ENCODE data around the gene RPL7A. TPM values are rescaled to one million over a fixed set of nuclear protein-coding genes. Genes with fewer than 3 reads are reported as not detected.
"Not testable (repeated sequence)": the region's sequence is repeated elsewhere in the genome, so short reads cannot be mapped to it uniquely, and the experiment has no call there.

The RPL7A gene
- polyA plus RNA-seq, 4 donors: 2,356 to 2,677 (median 2,609) TPM

DNA sequence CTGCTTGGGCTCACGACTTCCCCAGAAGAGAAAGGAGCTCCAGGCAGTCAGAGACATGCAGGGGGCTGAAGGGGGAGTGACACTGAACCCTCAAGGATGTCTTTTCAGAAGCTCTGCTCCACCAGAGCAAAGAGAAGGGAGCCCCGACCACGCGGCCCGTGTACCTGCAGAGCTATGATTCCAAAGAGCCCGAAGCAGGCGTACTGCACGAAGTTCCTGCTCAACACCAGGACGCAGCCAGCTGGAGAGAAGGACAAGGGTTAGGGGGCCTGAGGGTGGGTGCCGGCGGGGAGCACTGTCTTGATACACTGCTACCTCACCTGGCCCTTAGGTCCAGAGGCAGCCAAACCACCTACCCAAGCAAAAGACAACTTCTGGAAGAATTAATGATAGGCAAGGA, 18.4 kb downstream of the RPL7A start:
- no peak for DNase-seq (ENCODE audit: low read depth in 4 of 4, low spot score in 3 of 4)

- DNase-seq (ENCODE audit: low read depth in 4 of 4, low spot score in 3 of 4): no peak
Measured at GRCh38 chr9:133367221-133367620, 19.2 kb downstream of the RPL7A start.

GRCh38 chr9:133367778-133368177, 19.8 kb downstream of the RPL7A start:
- DNase-seq (ENCODE audit: low read depth in 4 of 4, low spot score in 3 of 4): no peak

DNA sequence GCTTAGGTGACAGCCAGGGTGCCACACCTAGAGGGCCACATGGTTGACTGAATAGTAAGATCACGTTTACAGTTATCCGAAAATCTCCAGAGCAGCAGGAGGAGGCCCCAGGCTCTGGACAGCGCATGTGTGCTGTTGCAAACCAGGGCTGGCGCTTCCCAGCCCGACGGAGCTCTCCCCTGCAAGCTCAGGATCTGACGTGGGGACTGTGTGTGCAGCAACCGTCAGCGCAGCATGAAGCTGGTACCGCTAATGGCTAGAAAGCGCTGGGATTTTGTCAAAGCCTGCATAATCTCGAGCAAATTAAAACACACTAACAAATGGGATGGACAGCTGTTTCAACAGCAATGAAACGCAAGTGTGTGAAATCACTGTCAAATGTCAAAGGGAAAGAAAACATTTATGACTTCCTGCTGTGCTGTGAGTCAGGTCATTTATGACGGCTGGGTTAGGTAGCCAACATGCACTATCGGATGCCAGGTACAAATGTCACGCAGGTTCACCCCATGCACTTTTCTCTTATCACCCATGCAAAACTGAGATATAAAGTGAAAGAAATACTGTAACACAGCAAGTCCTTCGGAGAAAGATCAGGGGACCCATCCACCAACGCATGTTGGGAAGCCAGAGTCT, 20.3 kb downstream of the RPL7A start:
- no peak for DNase-seq (ENCODE audit: low read depth in 4 of 4, low spot score in 3 of 4)

DNA sequence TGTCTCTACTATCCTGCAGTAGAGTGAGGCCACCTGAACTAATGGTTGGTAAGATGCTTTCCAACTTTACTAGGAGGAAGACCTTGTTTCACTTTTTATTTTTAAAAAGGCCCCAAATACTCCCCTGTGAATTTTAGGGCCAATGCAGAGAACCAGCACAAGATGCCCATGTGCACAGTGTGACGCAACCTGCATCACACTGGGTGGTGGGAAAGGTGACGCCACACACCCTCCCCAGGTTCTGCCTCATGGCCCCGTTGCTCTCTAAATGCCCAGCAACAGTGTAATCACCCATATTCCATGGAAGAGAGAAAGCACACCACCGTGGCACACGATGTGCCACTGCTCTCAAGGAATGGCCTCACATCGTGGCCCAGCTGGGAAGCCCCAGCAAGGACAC, 21.4 kb downstream of the RPL7A start:
- DNase-seq (ENCODE audit: low read depth in 4 of 4, low spot score in 3 of 4): no peak

- no peak for DNase-seq (ENCODE audit: low read depth in 4 of 4, low spot score in 3 of 4)
Measured at GRCh38 chr9:133369933-133370332, 21.9 kb downstream of the RPL7A start.

GRCh38 chr9:133370685-133371084, 22.7 kb downstream of the RPL7A start:
- no peak for DNase-seq (ENCODE audit: low read depth in 4 of 4, low spot score in 3 of 4)

DNA sequence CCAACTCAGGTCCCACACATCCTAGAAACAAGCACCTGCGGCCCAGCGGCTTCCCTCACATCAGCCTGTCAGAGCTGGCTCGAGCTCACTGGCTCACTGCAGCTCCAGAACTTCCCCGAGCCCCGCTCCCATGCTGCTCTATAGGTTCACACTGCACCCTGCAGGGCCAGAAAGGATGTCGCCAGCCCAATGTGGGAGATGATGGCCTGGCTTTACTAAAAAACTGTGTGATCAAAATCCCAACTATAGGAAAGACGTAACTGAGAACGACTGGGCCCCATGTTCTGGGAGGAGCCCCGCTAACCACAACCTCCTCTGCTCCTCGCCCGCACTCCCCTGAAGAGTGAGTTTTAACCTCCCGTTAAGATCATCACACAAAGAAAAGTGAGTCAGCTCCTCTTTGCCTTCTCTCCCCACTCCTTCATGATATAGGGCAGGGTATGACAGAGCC, 23.3 kb downstream of the RPL7A start:
- DNase-seq (ENCODE audit: low read depth in 4 of 4, low spot score in 3 of 4): no peak

DNA sequence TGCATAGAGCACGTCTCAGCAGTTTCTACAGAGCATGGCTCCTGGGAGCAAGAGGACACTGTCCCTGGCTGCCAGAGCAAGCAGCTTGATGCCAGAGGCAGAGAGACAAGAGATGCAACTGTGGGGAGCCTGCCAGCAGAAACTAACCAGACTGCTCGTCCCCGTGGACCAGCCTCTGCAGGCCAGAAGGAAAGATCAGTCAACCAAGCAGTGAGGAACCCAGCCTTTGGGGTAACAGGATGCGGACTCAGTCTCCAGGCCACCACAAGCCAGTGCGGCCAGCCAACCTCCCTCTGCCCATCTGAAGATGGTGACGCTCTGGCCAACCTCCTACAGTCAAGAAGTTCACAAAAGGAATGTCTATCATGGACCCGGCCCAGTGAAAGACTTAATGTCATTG, 24.1 kb downstream of the RPL7A start:
- no peak for DNase-seq (ENCODE audit: low read depth in 4 of 4, low spot score in 3 of 4)

DNA sequence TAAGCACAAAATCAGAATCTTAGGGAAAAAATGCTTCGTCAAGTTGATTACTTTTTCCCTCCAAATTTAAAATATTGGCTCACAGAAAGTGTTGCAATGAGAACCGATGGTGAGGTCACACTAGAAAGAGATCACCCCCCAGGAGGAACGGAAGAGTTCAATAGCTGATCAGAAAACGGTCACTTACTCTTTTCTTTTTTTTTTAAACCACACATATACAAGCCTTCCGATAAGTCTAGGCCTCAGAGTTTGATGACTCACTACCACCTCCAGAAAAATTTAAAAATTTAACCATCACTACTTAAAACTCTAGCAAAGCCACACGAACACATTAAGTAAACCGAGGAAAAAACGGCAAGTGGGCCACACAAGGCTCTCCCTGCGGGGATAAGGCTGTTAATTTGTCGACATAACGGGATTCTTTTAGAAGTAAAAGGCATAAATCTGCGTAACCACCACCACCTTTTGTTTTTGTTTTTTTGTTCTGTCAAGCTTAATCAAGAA, 26.6 kb downstream of the RPL7A start:
- DNase-seq (ENCODE audit: low read depth in 4 of 4, low spot score in 3 of 4): no peak

DNA sequence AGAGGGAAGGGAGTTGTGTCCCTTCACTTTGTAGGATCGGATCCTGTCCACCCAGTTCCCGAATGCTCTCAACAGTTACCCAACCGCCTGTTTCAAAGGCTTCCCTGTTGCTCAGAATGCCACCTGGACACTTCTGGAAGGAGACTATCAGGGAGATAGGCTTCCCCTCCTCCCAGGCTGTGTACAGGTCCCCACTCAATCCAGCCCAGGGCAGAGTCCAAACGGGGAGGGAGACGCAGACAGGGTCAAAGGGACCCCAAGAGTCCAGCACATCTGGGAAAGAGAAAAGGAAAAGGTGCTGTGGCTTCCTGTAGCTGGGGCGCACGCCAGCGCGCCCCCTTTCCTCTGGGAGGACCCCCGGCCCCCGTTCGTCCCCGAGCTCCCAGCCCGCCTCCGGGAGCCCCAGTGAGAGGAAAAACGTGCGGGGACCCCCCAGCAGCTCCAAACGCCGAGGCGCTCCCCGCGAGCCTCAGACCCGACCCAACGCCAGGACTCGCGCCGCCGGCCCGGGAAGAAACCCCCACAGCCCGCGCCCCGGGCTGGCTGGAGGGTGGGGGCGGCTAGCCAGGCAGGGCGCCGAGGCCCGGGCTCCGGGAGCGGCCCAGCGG, 27.2 kb downstream of the RPL7A start:
- no peak for DNase-seq (ENCODE audit: low read depth in 4 of 4, low spot score in 3 of 4)

GRCh38 chr9:133375724-133376654, 28.0 kb downstream of the RPL7A start, which contains the start of the genes STKLD1 and SURF4:
STKLD1 (plus strand) TSS chr9:133376366; CDS start chr9:133376474, 108 bp downstream.
SURF4 (minus strand) TSS chr9:133376060; CDS start chr9:133375969, 91 bp downstream.
- peak; percentile 89 to 93 (median 92) for DNase-seq (ENCODE audit: low read depth in 4 of 4, low spot score in 3 of 4)

DNA sequence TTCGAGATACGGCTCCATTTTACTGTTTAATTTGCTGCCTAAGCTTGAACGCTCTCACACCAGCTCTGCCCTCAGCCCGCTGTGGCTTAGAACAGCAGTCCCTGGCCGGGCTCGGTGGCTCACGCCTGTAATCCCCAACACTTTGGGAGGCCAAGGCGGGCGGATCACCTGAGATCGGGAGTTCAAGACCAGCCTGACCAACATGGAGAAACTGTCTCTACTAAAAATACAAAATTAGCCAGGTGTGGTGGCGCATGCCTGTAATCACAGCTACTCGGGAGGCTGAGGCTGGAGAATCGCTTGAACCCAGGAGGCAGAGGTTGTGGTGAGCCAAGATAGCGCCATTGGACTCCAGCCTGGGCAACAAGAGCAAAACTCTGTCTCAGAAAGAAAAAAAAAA, 29.3 kb downstream of the RPL7A start:
- DNase-seq (ENCODE audit: low read depth in 4 of 4, low spot score in 3 of 4): not testable (repeated sequence)

GRCh38 chr9:133377721-133378216, 29.8 kb downstream of the RPL7A start:
- no peak for DNase-seq (ENCODE audit: low read depth in 4 of 4, low spot score in 3 of 4)

DNA sequence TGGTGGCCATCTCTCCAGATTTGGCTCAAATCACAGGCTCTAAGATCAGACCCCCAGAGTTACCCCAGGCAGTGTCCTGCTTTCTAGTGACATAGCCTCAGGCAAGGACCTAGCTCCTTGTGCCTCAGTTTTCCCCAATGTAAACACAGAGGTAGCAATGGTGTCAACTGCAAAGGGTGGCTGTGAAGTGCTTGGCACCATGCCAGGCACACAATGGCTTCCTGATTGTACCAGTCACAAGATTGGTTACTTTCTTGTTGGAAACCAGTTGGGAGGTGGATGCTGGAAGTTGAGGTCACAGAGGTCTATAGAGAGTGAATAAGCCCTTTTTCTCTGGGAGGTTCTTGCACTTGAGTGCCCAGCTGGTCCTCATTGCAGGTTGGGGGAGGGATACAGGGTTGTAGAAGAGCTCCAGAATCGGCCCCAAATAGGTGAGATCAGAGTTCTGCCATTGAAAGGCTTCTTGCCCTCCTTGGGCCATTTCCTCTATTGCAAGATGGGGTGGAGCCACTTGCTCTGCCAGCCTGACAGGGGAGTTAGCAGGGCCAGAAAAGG, 30.5 kb downstream of the RPL7A start:
- no peak for DNase-seq (ENCODE audit: low read depth in 4 of 4, low spot score in 3 of 4)

DNA sequence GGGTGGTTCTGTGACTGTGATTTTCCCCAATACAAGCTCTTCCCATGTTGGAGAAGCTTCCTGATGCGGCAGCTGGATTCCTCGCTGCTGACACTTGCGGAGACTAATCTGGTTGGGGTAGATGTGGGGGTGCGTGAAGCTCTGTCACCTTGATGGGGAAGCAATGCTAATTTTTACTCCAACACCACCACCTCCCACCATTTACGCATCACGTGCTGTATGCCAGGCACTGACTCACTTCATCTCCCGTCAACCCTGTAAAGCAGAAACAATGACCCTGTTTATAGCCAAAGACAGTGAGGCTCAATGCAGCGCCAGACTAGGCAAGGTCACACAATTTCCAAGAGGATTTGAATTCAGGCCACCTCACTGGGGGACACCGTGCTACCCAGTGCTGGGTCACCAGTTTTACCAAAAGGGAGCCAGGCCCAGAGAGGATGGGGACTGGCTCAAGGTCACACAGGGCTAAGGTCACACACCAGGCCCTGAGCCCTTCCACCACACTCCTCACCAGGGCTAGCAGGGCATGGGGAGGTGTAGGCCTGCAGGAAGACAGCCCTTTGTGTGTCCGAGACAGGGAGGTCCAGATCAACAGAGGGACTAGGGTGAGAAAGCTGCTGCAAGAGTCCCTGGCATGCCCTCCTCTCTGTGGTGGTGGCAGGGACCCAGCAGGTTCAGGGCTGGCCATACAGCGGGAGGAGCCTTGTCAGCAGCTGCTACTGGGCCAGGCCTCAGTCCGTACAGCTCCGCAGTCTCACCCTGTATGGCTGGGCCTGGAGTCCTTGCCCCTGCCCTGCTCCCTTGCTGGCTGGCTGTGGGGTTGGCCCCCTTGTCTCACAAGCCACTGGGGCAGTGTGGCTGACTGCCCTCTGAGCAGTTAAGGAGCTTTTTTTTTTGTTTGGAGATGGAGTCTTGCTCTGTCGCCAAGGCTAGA, 31.4 kb downstream of the RPL7A start:
- DNase-seq (ENCODE audit: low read depth in 4 of 4, low spot score in 3 of 4): no peak

DNA sequence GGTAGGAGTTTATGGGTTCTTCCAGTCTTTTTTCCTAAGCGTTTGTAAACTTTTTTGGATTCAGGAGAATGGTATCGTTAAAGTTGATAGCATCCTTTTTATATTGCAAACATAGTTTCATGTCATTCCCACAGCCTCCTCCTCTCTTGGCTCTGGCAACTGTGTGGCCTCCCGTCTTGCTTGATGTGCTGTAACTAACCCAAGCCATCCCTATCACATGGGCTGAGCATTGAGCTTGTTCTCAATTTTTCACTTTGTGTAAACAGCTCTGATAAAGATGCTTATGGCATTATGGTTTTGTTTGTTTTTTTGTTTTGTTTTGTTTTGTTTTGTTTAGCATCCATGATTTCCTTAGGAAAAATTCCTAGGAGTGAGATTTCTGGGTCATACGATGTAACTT, 32.7 kb downstream of the RPL7A start:
- no peak for DNase-seq (ENCODE audit: low read depth in 4 of 4, low spot score in 3 of 4)

DNA sequence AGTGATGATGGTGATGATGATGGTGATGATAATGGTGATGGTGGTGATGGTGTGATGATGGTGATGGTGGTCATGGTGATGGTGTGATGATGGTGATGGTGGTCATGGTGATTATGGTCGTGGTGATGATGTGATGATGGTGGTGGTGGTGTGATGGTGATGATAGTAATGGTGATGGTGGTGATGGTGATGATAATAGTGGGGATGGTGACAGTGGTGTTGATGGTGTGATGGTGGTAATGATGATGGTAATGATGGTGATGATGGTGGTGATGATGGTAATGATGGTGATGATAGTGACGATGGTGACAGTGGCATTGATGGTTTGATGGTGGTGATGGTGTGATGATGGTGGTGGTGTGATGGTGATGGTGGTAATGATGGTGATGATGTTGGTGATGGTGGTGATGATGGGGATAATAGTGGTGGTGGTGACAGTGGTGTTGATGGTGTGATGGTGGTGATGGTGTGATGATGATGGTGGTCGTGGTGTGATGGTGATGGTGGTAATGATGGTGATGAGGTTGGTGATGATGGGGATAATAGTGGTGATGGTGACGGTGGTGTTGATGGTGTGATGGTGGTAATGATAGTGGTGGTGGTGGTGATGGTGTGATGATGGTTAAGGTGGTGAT, 34.6 kb downstream of the RPL7A start:
- DNase-seq (ENCODE audit: low read depth in 4 of 4, low spot score in 3 of 4): no peak

DNA sequence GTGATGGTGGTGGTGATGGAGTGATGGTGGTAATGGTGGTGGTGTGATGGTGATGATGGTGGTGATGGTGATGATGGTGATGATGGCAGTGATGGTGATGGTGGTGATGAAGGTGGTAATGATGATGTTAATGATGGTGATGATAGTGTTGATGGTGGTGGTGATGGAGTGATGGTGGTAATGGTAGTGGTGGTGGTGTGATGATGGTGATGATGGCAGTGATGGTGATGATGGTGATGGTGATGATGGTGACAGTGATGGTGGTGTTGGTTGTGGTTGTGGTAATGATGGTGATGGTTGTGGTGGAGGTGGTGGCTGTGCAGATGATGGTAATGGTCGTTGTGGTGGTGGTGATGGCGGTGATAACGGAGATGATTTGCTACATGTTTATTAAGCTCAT, 35.4 kb downstream of the RPL7A start:
- DNase-seq (ENCODE audit: low read depth in 4 of 4, low spot score in 3 of 4): no peak

Measured in right renal pelvis (tissue), 4 donors.